Measurements from ENCODE around the gene TBC1D1.

GRCh38 chr4:38180456-38180855 lies 289.6 kb downstream of the TBC1D1 start:
- TF ChIP-seq CTCF (conservative IDR thresholded peaks at IDR 0.05), result no peak
- TF ChIP-seq ZFX (IDR thresholded peaks at IDR 0.05), result no peak
